Loucy (cell line): ENCODE results near the gene PIP5K1A.
"Not testable (repeated sequence)": the region's sequence is repeated elsewhere in the genome, so short reads cannot be mapped to it uniquely, and the experiment has no call there.

Source experiments
- H2AFZ ChIP-seq: fragments of 200-600 bp; sonication (generic); 2 replicates; pipeline ENCODE4 v1.6.0; 2016; ENCODE audit warnings: antibody characterized with exemption, mild to moderate bottlenecking, low read length, moderate library complexity
- H3F3A ChIP-seq: fragments of 200-600 bp; 2 replicates; pipeline ENCODE4 v1.6.0; 2016; ENCODE audit warnings: antibody characterized with exemption, low read depth, mild to moderate bottlenecking
- H3K27me3 ChIP-seq: fragments of 200-600 bp; sonication (generic); 2 replicates; pipeline ENCODE4 v1.6.1; 2014; ENCODE audit warnings: low read length, mild to moderate bottlenecking; ENCODE audit not compliant: insufficient read depth, poor library complexity, severe bottlenecking
- H3K36me3 ChIP-seq: fragments of 200-600 bp; sonication (generic); 2 replicates; pipeline ENCODE4 v1.6.1; 2016; ENCODE audit warnings: low read length; ENCODE audit not compliant: insufficient read depth
- H3K4me1 ChIP-seq: fragments of 200-600 bp; sonication (generic); 2 replicates; pipeline ENCODE4 v1.5.1; 2014; ENCODE audit warnings: low read length, mild to moderate bottlenecking; ENCODE audit not compliant: insufficient read depth, poor library complexity, severe bottlenecking
- H3K4me2 ChIP-seq: fragments of 200-600 bp; sonication (generic); 2 replicates; pipeline ENCODE4 v1.6.0; 2014; ENCODE audit warnings: antibody characterized with exemption, low read length, low read depth, mild to moderate bottlenecking; ENCODE audit not compliant: poor library complexity, severe bottlenecking
- H3K4me3 ChIP-seq: fragments of 200-600 bp; sonication (generic); 2 replicates; pipeline ENCODE4 v1.5.1; 2014; ENCODE audit warnings: low read length, mild to moderate bottlenecking, mixed read lengths; ENCODE audit not compliant: poor library complexity, severe bottlenecking
- H3K79me2 ChIP-seq: fragments of 200-600 bp; sonication (generic); 2 replicates; pipeline ENCODE4 v1.6.1; 2014; ENCODE audit warnings: low read length; ENCODE audit not compliant: insufficient read depth
- H3K9ac ChIP-seq: fragments of 200-600 bp; sonication (generic); 2 replicates; pipeline ENCODE4 v1.6.0; 2014; ENCODE audit warnings: mild to moderate bottlenecking, low read depth, low read length, moderate library complexity; ENCODE audit not compliant: poor library complexity, severe bottlenecking
- H3K9me2 ChIP-seq: fragments of 200-600 bp; sonication (generic); replicated peaks from 2 replicates; pipeline ENCODE4 v1.6.1; 2016; ENCODE audit warnings: low read depth, low read length, mixed read lengths
- H3K9me3 ChIP-seq: fragments of 200-600 bp; sonication (generic); 2 replicates; pipeline ENCODE4 v1.6.1; 2014; ENCODE audit warnings: mild to moderate bottlenecking, antibody characterized with exemption, low read length, low read depth; ENCODE audit not compliant: insufficient read depth
- H4K20me1 ChIP-seq: fragments of 200-600 bp; sonication (generic); 2 replicates; pipeline ENCODE4 v1.6.0; 2014; ENCODE audit warnings: antibody characterized with exemption, low read length, mild to moderate bottlenecking; ENCODE audit not compliant: insufficient read depth, poor library complexity, severe bottlenecking
- EZH2phosphoT487 ChIP-seq: fragments of 200-600 bp; IDR thresholded peaks from 2 replicates; pipeline ENCODE4 v1.6.1; 2018; ENCODE audit warnings: antibody characterized with exemption, mild to moderate bottlenecking, moderate library complexity, borderline replicate concordance
- TF ChIP-seq, protein P1 (sequence below): fragments of 200-600 bp; sonication (generic); conservative IDR thresholded peaks from 2 replicates; pipeline ENCODE4 v1.5.1; 2014; ENCODE audit warnings: mild to moderate bottlenecking, antibody characterized with exemption, low read length

Gene PIP5K1A

DNA sequence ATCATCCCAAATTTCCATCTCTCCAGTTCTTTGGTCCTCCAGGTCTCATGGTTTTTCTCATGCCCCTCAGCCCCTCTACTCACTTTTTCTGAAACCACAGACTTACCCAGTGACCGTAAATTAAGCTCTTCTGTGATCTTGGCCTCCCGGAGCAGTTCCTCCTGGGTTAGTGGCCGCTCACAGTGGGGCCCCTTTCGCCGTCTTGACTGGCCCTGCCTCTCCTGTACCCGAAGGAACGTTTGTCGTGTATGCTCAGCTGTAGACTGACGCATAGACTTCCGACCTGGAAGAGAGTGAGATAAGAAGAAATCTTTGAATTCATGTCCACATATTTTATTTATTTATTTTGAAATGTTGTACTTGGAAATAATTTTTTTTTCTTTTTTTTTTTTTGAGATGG is 14.1 kb upstream of the PIP5K1A start:
- H3K4me3 ChIP-seq: no peak overlapping the region

DNA sequence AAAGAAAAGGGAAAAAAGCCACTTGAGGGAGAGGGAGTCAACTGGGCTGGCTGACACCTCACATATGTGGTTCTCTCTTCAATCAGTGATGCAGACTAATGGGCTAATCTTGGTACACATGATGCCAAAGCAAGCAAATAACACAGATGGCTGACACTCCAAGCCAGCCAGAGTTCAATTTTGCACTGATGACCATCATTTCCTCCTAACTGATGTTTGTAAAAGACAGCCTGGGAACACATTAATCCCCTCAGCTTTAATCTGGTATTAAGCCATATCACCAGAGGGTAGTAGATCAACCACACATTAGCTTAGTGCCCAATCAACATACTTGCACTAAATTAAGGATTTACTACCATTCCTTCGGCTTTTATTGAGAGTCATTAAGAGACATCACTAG is 11.1 kb upstream of the PIP5K1A start:
- no peaks in the 10 kb centered on the region for H3K27me3 ChIP-seq
- peak overlapping the region; percentile 46 for H3K9ac ChIP-seq
- H3K36me3 ChIP-seq: peaks cover 30% of the 10 kb centered on the region; the same call in 1 of the 2 replicates
- H3K4me2 ChIP-seq: peak overlapping the region; percentile 88
- H4K20me1 ChIP-seq: peaks cover 17% of the 10 kb centered on the region
- H3K4me1 ChIP-seq: peaks cover 25% of the 10 kb centered on the region
- peak overlapping the region; percentile 4 for H3K4me3 ChIP-seq
- H3K79me2 ChIP-seq: peaks cover 37% of the 10 kb centered on the region
- no peak overlapping the region for H2AFZ ChIP-seq
- no peaks in the 10 kb centered on the region for H3K9me3 ChIP-seq
- no peaks in the 10 kb centered on the region for H3F3A ChIP-seq
- H3K9me2 ChIP-seq: no peaks in the 10 kb centered on the region
- TF ChIP-seq, protein P1, sequence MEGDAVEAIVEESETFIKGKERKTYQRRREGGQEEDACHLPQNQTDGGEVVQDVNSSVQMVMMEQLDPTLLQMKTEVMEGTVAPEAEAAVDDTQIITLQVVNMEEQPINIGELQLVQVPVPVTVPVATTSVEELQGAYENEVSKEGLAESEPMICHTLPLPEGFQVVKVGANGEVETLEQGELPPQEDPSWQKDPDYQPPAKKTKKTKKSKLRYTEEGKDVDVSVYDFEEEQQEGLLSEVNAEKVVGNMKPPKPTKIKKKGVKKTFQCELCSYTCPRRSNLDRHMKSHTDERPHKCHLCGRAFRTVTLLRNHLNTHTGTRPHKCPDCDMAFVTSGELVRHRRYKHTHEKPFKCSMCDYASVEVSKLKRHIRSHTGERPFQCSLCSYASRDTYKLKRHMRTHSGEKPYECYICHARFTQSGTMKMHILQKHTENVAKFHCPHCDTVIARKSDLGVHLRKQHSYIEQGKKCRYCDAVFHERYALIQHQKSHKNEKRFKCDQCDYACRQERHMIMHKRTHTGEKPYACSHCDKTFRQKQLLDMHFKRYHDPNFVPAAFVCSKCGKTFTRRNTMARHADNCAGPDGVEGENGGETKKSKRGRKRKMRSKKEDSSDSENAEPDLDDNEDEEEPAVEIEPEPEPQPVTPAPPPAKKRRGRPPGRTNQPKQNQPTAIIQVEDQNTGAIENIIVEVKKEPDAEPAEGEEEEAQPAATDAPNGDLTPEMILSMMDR: no peak

More for the DNA sequence above, 14.1 kb upstream of the PIP5K1A start:
- Histone ChIP-seq H3F3A (no peaks in the 10 kb centered on the region), H3K79me2 (peaks cover 29% of the 10 kb centered on the region), H3K9me3 (no peaks in the 10 kb centered on the region), H3K4me1 (peaks cover 22% of the 10 kb centered on the region), H3K36me3 (peaks cover 47% of the 10 kb centered on the region; the same call in 1 of the 2 replicates), H3K9me2 (no peaks in the 10 kb centered on the region), H3K9ac (no peak overlapping the region), H4K20me1 (peaks cover 12% of the 10 kb centered on the region), H3K4me2 (no peak overlapping the region), H2AFZ (no peak overlapping the region), H3K27me3 (no peaks in the 10 kb centered on the region)
- no peak for TF ChIP-seq EZH2phosphoT487
- TF ChIP-seq, protein P1: no peak

DNA sequence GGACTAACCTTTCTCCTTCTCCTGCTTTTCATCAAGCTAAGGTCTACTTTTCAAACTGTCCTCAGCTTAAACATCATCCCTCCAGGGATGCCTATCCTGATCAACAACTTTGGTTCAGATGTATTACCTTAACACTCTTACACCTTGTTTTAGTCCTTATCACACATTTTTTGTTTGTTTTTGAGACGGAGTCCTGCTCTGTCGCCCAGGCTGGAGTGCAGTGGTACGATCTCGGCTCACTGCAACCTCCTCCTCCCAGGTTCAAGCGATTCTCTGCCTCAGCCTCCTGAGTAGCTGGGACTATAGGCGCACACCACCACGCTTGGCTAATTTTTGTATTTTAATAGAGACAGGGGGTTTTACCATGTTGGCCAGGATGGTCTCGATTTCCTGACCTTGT is 9.7 kb upstream of the PIP5K1A start:
- H3K4me1 ChIP-seq: peaks cover 25% of the 10 kb centered on the region
- not testable (repeated sequence) for H3K27me3 ChIP-seq, H3K9me3 ChIP-seq, H2AFZ ChIP-seq, H3K9me2 ChIP-seq, H3F3A ChIP-seq
- peaks cover 37% of the 10 kb centered on the region for H3K79me2 ChIP-seq
- H3K4me2 ChIP-seq: peak overlapping the region; percentile 88
- H3K4me3 ChIP-seq: peak overlapping the region; percentile 96
- H4K20me1 ChIP-seq: peaks cover 17% of the 10 kb centered on the region
- H3K9ac ChIP-seq: peak overlapping the region; percentile 90
- peaks cover 18% of the 10 kb centered on the region; the same call in 1 of the 2 replicates for H3K36me3 ChIP-seq

DNA sequence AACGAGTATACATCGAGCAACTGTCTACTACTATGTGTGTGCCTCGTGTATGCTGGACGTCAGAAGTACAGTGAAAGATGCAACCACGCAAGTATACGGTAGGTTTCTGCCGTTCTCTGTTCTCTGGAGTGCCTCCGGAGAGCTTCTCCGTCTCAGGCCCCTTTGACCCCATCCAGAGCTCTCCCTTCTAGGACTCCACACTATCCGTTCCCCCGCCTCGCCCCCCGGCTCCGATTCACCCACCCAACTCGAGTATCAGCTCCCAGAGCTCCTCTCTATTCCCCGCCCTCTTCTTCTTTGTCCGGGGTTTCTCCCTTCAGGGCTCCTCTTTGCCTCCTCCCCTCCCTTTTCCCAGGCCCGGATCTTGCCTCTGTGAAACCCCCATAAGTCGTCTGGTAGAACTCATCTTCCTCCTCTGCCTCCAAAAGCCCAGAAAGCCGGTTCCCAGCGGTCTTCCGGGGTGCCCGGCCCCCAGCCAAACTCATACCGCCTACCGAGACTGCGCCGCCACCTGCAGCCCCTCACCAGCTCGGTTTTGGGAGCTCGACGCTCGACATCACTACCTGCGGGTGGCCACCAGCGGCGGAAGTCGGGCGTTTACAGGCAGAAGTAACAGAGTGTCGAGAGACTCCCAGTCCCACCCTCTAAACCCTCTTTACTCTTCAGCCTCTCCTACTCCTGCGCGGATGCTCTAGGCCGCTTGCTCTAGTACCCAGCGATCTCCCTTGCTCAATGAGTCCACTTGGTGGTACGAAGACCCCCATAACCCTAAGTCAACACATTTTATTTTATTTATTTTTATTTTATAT is 8.5 kb upstream of the PIP5K1A start, which contains the start of gene VPS72:
VPS72 (minus strand) TSS at position 561 of the 809 bp plus-strand sequence; CDS start at position 485, 76 bp downstream.
- Histone ChIP-seq H3F3A (no peaks in the 10 kb centered on the region; the same call in 1 of the 2 replicates), H3K4me3 (peak within 1 kb of the TSS; percentile 96), H3K9me2 (no peaks in the 10 kb centered on the region), H3K9me3 (no peaks in the 10 kb centered on the region), H3K79me2 (peaks cover 37% of the 10 kb centered on the region), H3K4me1 (peaks cover 25% of the 10 kb centered on the region), H3K36me3 (peaks cover 8% of the 10 kb centered on the region; the same call in 1 of the 2 replicates), H3K9ac (peak within 1 kb of the TSS; percentile 90), H3K27me3 (no peaks in the 10 kb centered on the region), H4K20me1 (peaks cover 17% of the 10 kb centered on the region), H2AFZ (peak within 1 kb of the TSS; percentile 75), H3K4me2 (peak within 1 kb of the TSS; percentile 88)
- TF ChIP-seq EZH2phosphoT487: no peak
- TF ChIP-seq, protein P1: no peak
